Measurements from ENCODE around the gene ARHGEF4.

The ARHGEF4 gene

GRCh38 chr2:130920415-130921163 is 83.9 kb downstream of the ARHGEF4 start:
- peak; percentile 80 for DNase-seq (ENCODE audit: low spot score)

GRCh38 chr2:130921164-130921476 is 84.4 kb downstream of the ARHGEF4 start:
- no peak for DNase-seq (ENCODE audit: low spot score)

- DNase-seq (ENCODE audit: low spot score): no peak
Observed at GRCh38 chr2:130922417-130922816, 85.7 kb downstream of the ARHGEF4 start.

GRCh38 chr2:130928385-130928784 is 91.7 kb downstream of the ARHGEF4 start:
- DNase-seq (ENCODE audit: low spot score): no peak

- no peak for DNase-seq (ENCODE audit: low spot score)
Observed at GRCh38 chr2:130930740-130931659, 94.3 kb downstream of the ARHGEF4 start.

GRCh38 chr2:130933501-130933900 is 96.8 kb downstream of the ARHGEF4 start:
- DNase-seq (ENCODE audit: low spot score): no peak

GRCh38 chr2:130936451-130936850 is 99.7 kb downstream of the ARHGEF4 start:
- DNase-seq (ENCODE audit: low spot score): no peak

GRCh38 chr2:130947967-130948366 is 111.3 kb downstream of the ARHGEF4 start:
- no peak for DNase-seq (ENCODE audit: low spot score)

- DNase-seq (ENCODE audit: low spot score): no peak
Observed at GRCh38 chr2:130949954-130950353, 113.2 kb downstream of the ARHGEF4 start.

GRCh38 chr2:130951018-130951417 is 114.3 kb downstream of the ARHGEF4 start:
- DNase-seq (ENCODE audit: low spot score): no peak

GRCh38 chr2:130954873-130955272 is 118.2 kb downstream of the ARHGEF4 start:
- DNase-seq (ENCODE audit: low spot score): no peak

GRCh38 chr2:130957915-130958314 is 121.2 kb downstream of the ARHGEF4 start:
- DNase-seq (ENCODE audit: low spot score): no peak

GRCh38 chr2:130963196-130963848 is 126.6 kb downstream of the ARHGEF4 start:
- DNase-seq (ENCODE audit: low spot score): no peak

- DNase-seq (ENCODE audit: low spot score): no peak
Observed at GRCh38 chr2:130963849-130964793, 127.4 kb downstream of the ARHGEF4 start.

- no peak for DNase-seq (ENCODE audit: low spot score)
Observed at GRCh38 chr2:130964931-130965330, 128.2 kb downstream of the ARHGEF4 start.

- DNase-seq (ENCODE audit: low spot score): no peak
Observed at GRCh38 chr2:130966149-130966774, 129.5 kb downstream of the ARHGEF4 start.

- DNase-seq (ENCODE audit: low spot score): no peak
Observed at GRCh38 chr2:130966775-130967490, 130.2 kb downstream of the ARHGEF4 start.

- DNase-seq (ENCODE audit: low spot score): peak; percentile 73
Observed at GRCh38 chr2:130972410-130972809, 135.7 kb downstream of the ARHGEF4 start.

- no peak for DNase-seq (ENCODE audit: low spot score)
Observed at GRCh38 chr2:130975729-130976128, 139.0 kb downstream of the ARHGEF4 start.

GRCh38 chr2:130976591-130977237 is 140.0 kb downstream of the ARHGEF4 start:
- DNase-seq (ENCODE audit: low spot score): no peak
